Endothelial cell (in vitro differentiated cells): ENCODE results near the gene TRABD2B. TPM values are rescaled to one million over a fixed set of nuclear protein-coding genes. Genes with fewer than 3 reads are reported as not detected.

ENCODE experiments used
- DNase-seq: peaks from one replicate; pipeline ENCODE4 v3.0.0; 2021; ENCODE audit warnings: low spot score
- H3K27ac Mint-ChIP-seq: one replicate; pipeline ENCODE4 v1.8.0; 2021; ENCODE audit warnings: mixed read lengths, inconsistent platforms; ENCODE audit not compliant: unreplicated experiment
- H3K27me3 Mint-ChIP-seq: one replicate; pipeline ENCODE4 v1.8.0; 2021; ENCODE audit warnings: mild to moderate bottlenecking, moderate library complexity, mixed read lengths, inconsistent platforms; ENCODE audit not compliant: unreplicated experiment
- H3K36me3 Mint-ChIP-seq: one replicate; pipeline ENCODE4 v1.8.0; 2021; ENCODE audit warnings: mild to moderate bottlenecking, low read depth, mixed read lengths, inconsistent platforms; ENCODE audit not compliant: unreplicated experiment
- H3K4me1 Mint-ChIP-seq: one replicate; pipeline ENCODE4 v1.8.0; 2021; ENCODE audit warnings: mild to moderate bottlenecking, mixed read lengths, inconsistent platforms; ENCODE audit not compliant: unreplicated experiment
- H3K4me3 Mint-ChIP-seq: one replicate; pipeline ENCODE4 v1.8.0; 2021; ENCODE audit warnings: mild to moderate bottlenecking, mixed read lengths, inconsistent platforms; ENCODE audit not compliant: unreplicated experiment
- H3K9me3 Mint-ChIP-seq: one replicate; pipeline ENCODE4 v1.8.0; 2021; ENCODE audit warnings: mixed read lengths, inconsistent platforms; ENCODE audit not compliant: unreplicated experiment
- total RNA-seq: library from RNA; stranded (reverse); fragmentation: NEBNext Ultra II Directional; extraction: Animal tissue kit (Norgen Biotek cat#: 25700); gene quantifications from one replicate; pipeline ENCODE4 v1.2.1, GENCODE V29; 2021; ENCODE audit not compliant: unreplicated experiment
- TF ChIP-seq, protein P1 (sequence below): fragments of 200-600 bp; sonication (generic); IDR thresholded peaks from one replicate; pipeline ENCODE4 v1.5.0; 2021; ENCODE audit warnings: antibody characterized with exemption; ENCODE audit not compliant: unreplicated experiment

Gene TRABD2B
- total RNA-seq, 1 donor from 2014 or later = 1.0 TPM

DNA sequence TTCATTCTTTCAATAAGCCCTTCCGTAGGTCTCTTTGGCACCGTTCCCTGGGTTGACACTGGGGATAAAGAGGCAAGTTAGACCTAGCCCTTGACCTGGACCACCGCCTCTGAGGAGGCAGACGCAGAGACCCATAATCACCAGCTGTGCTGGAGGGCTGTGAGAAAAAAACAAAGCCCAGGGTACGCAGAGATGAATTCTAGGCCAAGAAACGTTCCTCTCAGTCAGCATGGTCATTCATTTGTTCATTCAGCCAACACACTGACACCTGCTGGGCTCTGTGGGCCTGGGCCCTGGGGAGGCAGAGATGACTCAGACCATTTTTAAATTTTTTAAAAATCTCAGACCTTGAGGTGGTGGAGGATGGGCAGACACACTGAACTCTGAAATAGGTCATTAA is 26.3 kb upstream of the TRABD2B start:
- no peak for DNase-seq
- Mint-ChIP-seq H3K27me3 (peaks cover 6% of the 10 kb centered on the region), H3K4me3 (no peak overlapping the region), H3K27ac (no peak overlapping the region), H3K4me1 (peaks cover 5% of the 10 kb centered on the region), H3K9me3 (no peaks in the 10 kb centered on the region), H3K36me3 (no peaks in the 10 kb centered on the region)
- TF ChIP-seq, protein P1, sequence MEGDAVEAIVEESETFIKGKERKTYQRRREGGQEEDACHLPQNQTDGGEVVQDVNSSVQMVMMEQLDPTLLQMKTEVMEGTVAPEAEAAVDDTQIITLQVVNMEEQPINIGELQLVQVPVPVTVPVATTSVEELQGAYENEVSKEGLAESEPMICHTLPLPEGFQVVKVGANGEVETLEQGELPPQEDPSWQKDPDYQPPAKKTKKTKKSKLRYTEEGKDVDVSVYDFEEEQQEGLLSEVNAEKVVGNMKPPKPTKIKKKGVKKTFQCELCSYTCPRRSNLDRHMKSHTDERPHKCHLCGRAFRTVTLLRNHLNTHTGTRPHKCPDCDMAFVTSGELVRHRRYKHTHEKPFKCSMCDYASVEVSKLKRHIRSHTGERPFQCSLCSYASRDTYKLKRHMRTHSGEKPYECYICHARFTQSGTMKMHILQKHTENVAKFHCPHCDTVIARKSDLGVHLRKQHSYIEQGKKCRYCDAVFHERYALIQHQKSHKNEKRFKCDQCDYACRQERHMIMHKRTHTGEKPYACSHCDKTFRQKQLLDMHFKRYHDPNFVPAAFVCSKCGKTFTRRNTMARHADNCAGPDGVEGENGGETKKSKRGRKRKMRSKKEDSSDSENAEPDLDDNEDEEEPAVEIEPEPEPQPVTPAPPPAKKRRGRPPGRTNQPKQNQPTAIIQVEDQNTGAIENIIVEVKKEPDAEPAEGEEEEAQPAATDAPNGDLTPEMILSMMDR = no peak

DNA sequence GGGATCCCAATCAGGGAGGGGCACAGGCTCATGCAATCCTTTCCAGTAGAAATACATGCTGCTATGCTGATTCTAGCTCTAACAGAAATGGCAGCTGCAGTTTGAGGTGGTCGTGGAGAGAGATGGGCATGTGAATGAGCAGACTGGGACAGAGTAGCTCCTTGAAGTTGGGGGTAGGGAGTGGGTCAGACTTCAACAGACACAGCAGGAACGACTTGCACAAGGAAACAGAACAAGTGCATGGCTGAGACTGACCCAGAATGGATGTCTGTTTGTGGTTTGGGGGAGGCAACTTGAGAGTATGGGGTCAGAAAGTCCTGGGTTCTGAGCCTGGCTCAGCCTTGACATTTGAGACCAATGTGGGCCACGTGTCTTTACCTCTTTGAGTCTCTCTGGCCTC is 25.1 kb upstream of the TRABD2B start:
- Mint-ChIP-seq H3K9me3 (no peaks in the 10 kb centered on the region), H3K27ac (no peak overlapping the region), H3K36me3 (no peaks in the 10 kb centered on the region), H3K27me3 (peaks cover 3% of the 10 kb centered on the region), H3K4me3 (no peak overlapping the region), H3K4me1 (peaks cover 5% of the 10 kb centered on the region)
- no peak for DNase-seq
- TF ChIP-seq, protein P1 = no peak

DNA sequence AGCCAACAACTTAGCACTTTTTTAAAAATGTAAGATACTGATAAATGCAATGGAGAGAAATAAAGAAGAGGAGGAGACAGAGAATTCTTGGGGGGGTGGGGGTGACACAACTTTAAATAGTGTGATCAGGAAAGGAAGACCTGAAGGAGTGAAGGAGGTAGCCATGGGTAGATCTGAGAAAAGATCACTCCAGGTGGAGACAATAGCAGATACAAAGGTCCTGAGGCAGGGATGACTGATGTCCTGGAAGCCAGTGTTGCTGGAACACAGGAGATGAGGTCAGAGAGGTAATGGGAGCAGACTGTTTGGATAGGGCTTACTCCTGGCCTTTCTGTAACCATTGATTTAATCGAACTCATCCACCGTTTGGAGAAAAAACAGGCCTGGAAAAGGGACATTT is 24.6 kb upstream of the TRABD2B start:
- peaks cover 5% of the 10 kb centered on the region for H3K4me1 Mint-ChIP-seq
- no peak overlapping the region for H3K4me3 Mint-ChIP-seq
- H3K27me3 Mint-ChIP-seq = peaks cover 1% of the 10 kb centered on the region
- no peaks in the 10 kb centered on the region for H3K9me3 Mint-ChIP-seq
- no peaks in the 10 kb centered on the region for H3K36me3 Mint-ChIP-seq
- no peak for DNase-seq
- TF ChIP-seq, protein P1 = no peak
- no peak overlapping the region for H3K27ac Mint-ChIP-seq

DNA sequence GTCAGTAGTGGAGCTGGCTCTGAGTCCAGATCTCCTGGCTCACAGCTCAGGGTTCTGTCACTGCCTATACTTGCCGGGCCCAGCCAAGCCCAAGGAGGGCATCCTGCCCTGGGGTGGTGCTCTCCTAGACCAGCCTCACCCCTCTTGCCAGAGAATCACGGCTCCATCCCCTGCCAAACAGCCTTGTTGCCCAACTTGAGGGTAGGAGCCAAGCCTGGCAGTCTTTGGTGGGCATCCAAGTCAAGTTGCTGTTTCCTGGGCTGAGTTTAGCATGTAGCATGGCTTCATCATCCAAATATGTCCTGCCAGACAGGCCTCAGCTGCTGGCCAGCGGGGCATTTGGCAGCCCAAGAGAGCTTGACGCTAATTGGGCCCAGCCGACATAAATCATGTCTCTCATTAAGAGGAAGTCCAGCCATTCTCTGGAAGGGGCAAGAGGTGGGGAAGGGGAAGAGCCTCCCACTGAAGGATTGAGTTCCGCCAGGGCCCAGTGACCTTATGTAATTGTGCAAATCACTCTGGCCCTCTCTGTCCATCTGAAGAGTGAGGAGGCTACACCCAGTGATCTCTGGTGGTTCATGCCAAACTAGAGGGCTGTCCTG is 22.6 kb upstream of the TRABD2B start:
- H3K27ac Mint-ChIP-seq = no peak overlapping the region
- no peaks in the 10 kb centered on the region for H3K9me3 Mint-ChIP-seq
- TF ChIP-seq, protein P1 = no peak
- DNase-seq = no peak
- H3K4me3 Mint-ChIP-seq = no peak overlapping the region
- H3K27me3 Mint-ChIP-seq = peaks cover 1% of the 10 kb centered on the region
- no peaks in the 10 kb centered on the region for H3K36me3 Mint-ChIP-seq
- peaks cover 5% of the 10 kb centered on the region for H3K4me1 Mint-ChIP-seq

DNA sequence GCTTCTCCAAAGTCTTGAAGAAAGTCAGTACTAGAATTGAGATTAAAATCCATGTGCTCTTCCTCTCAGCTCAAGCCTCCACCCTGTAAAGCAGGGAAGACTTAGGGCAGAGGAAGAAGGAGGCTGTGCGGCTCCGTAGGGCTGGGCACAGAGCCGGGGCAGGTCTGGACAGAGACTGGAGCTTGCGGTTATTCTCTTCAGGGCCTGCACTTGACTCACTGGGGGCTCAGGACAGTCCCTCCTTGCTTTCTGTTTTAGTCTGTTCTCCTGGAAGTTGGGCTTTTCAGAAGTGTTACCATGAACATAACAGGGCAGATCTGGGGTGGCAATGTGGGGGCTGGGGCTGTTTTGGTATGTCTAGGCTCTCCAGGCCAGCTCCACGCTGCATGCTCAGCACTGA is 21.6 kb upstream of the TRABD2B start:
- Mint-ChIP-seq H3K36me3 (no peaks in the 10 kb centered on the region), H3K27ac (no peak overlapping the region), H3K4me1 (peaks cover 5% of the 10 kb centered on the region), H3K9me3 (no peaks in the 10 kb centered on the region), H3K27me3 (peaks cover 1% of the 10 kb centered on the region), H3K4me3 (no peak overlapping the region)
- no peak for DNase-seq
- TF ChIP-seq, protein P1 = no peak
